Left ventricle myocardium inferior (tissue), 1 donor: Measurements from ENCODE around the gene RAB11A. TPM values are rescaled to one million over a fixed set of nuclear protein-coding genes. Genes with fewer than 3 reads are reported as not detected.

Experiments used
- DNase-seq: peaks from one replicate; pipeline ENCODE4 v3.0.0-alpha.2; 2020
- H3K27ac ChIP-seq: fragments of 200-600 bp; replicated peaks from 2 replicates; pipeline ENCODE4 v1.8.0; 2021
- H3K27me3 ChIP-seq: fragments of 200-600 bp; 2 replicates; pipeline ENCODE4 v1.8.0; 2021; ENCODE audit warnings: low read depth
- H3K36me3 ChIP-seq: fragments of 200-600 bp; 2 replicates; pipeline ENCODE4 v1.8.0; 2021
- H3K4me1 ChIP-seq: fragments of 200-600 bp; 2 replicates; pipeline ENCODE4 v1.8.0; 2021
- H3K4me3 ChIP-seq: fragments of 200-600 bp; 2 replicates; pipeline ENCODE4 v1.8.0; 2021; ENCODE audit warnings: mild to moderate bottlenecking, moderate library complexity
- H3K9me3 ChIP-seq: fragments of 200-600 bp; replicated peaks from 2 replicates; pipeline ENCODE4 v1.8.0; 2021
- CTCF ChIP-seq: fragments of 200-600 bp; IDR thresholded peaks from 2 replicates; pipeline ENCODE4 v1.8.0; 2021; ENCODE audit warnings: antibody characterized with exemption, mild to moderate bottlenecking, borderline replicate concordance
- intact Hi-C: fragments of 100-400 bp; cut with micrococcal nuclease; formaldehyde crosslinking; loops from one replicate; pipeline ENCODE4 v1.11.0; 2022
- long read RNA-seq: library from polyadenylated mRNA; unstranded; transcript quantifications from one replicate; pipeline ENCODE4 v2.0.0, GENCODE V29; 2021
- total RNA-seq: library from RNA; stranded (reverse); fragmentation: NEBNext Ultra II Directional; extraction: Animal tissue kit (Norgen Biotek cat#: 25700); gene quantifications from one replicate; pipeline ENCODE4 v1.2.1, GENCODE V29; 2021
- donor health status: DM: no; HTN: yes; CAD: no; lungs with severe emphysema.

RAB11A gene
- total RNA-seq: 146 TPM
- long read RNA-seq, full-length matches to known transcripts: 97 of 102 reads
- long read RNA-seq, partial matches to known transcripts: 1 of 102 reads
- long read RNA-seq, other reads (novel, unspliced or antisense): 4 of 102 reads

DNA sequence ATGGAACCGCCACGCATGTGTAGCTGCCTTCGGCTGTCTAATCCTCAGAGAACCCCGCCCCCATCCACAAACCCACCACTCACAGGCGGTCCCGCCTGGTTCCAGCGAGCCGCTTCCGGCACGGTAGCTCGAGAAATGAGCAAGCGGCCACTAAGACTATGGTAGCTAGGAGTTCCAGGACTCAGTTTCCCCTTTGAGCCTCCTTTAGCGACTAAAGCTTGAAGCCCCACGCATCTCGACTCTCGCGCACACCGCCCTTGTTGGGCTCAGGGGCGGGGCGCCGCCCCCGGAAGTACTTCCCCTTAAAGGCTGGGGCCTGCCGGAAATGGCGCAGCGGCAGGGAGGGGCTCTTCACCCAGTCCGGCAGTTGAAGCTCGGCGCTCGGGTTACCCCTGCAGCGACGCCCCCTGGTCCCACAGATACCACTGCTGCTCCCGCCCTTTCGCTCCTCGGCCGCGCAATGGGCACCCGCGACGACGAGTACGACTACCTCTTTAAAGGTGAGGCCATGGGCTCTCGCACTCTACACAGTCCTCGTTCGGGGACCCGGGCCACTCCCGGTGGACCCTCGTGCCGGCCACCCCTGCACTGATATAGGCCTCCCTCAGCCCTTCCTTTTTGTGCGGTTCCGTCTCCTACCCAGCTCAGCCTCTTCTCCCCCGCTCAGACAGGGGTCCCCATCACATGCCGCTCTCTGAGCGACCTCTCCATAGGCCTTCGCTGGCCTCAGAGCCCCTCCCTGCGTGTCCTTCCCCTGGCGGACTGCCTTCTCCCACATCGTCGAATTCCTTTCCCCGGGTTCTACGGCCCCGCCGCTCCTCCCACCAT, at the start of gene RAB11A:
TSS of gene RAB11A (plus strand) at position 366 of the 828 bp plus-strand sequence. CDS start at position 461, 95 bp downstream.
- Histone ChIP-seq H3K9me3 (no peaks in the 10 kb centered on the region), H3K27ac (peak within 1 kb of the TSS; percentile 98), H3K4me1 (peaks cover 49% of the 10 kb centered on the region), H3K36me3 (peaks cover 2% of the 10 kb centered on the region), H3K4me3 (peak within 1 kb of the TSS; percentile 96), H3K27me3 (no peaks in the 10 kb centered on the region)
- peak; percentile 96 for DNase-seq
- intact Hi-C loops: no loop called here
- TF ChIP-seq CTCF: peak; percentile 52

GRCh38 chr15:65819563-65819960, 49.7 kb upstream of the RAB11A start:
- Histone ChIP-seq H3K27ac (no peak overlapping the region), H3K9me3 (no peaks in the 10 kb centered on the region), H3K36me3 (no peaks in the 10 kb centered on the region), H3K27me3 (no peaks in the 10 kb centered on the region), H3K4me1 (peaks cover 14% of the 10 kb centered on the region), H3K4me3 (no peak overlapping the region)
- no peak for DNase-seq
- intact Hi-C loops: no loop called here
- TF ChIP-seq CTCF: no peak

- intact Hi-C loops: no loop called here
- Histone ChIP-seq H3K9me3 (no peaks in the 10 kb centered on the region), H3K4me3 (no peak overlapping the region), H3K27ac (no peak overlapping the region), H3K4me1 (peaks cover 14% of the 10 kb centered on the region), H3K36me3 (no peaks in the 10 kb centered on the region), H3K27me3 (no peaks in the 10 kb centered on the region)
- DNase-seq: no peak
- TF ChIP-seq CTCF: no peak
Measured at GRCh38 chr15:65821070-65821469, 48.2 kb upstream of the RAB11A start.

DNA sequence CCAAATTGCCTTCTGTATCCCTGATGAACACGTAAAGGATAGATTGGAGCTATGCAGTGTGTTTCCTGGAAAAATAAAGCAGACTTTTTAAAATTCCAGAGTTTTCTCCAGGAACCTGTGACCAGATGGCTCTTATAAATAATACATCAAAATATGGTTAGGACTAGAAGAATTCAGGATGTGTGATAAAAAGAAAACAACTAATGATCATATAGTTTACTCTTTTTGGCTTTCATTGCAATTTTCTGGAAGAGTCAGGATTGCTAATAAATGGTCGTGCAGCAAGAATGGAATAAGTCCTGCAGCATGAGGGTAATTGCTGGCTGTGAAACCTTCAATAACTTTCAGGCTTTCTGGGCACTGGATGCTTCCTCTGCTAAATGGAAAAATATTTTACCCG, 47.0 kb upstream of the RAB11A start:
- H3K27ac ChIP-seq: no peak overlapping the region
- no peak overlapping the region for H3K4me3 ChIP-seq
- no peaks in the 10 kb centered on the region for H3K27me3 ChIP-seq
- H3K4me1 ChIP-seq: peaks cover 14% of the 10 kb centered on the region
- DNase-seq: no peak
- intact Hi-C loops: no loop called here
- no peaks in the 10 kb centered on the region for H3K36me3 ChIP-seq
- no peak for TF ChIP-seq CTCF
- no peaks in the 10 kb centered on the region for H3K9me3 ChIP-seq

GRCh38 chr15:65824031-65824743, 45.1 kb upstream of the RAB11A start:
- intact Hi-C loops: no loop called here

More at GRCh38 chr15:65824031-65824743, 45.1 kb upstream of the RAB11A start:
- DNase-seq: no peak
- Histone ChIP-seq H3K27ac (no peak overlapping the region), H3K27me3 (no peaks in the 10 kb centered on the region), H3K4me3 (no peak overlapping the region), H3K36me3 (no peaks in the 10 kb centered on the region), H3K9me3 (no peaks in the 10 kb centered on the region), H3K4me1 (peaks cover 5% of the 10 kb centered on the region)
- TF ChIP-seq CTCF: peak; percentile 75
